GM12891 (cell line): Measurements from ENCODE around the gene SCPEP1.

Experiments
- DNase-seq: peaks from one replicate; pipeline ENCODE4 v3.0.0; 2011; ENCODE audit warnings: low spot score; ENCODE audit not compliant: insufficient read length
- FAIRE-seq: peaks from 2 replicates; lab custom pipeline; 2011; peaks lifted over from hg19 to GRCh38; lab: Jason Lieb, UNC
- PAX5 ChIP-seq: IDR thresholded peaks from 2 replicates; pipeline ENCODE4 v1.6.1; 2011; ENCODE audit warnings: low read length, moderate library complexity, mild to moderate bottlenecking; ENCODE audit not compliant: insufficient read depth, severe bottlenecking
- POLR2A ChIP-seq: IDR thresholded peaks from 2 replicates; pipeline ENCODE4 v1.6.1; 2011; ENCODE audit warnings: low read depth, low read length, control low read depth
- POLR2AphosphoS5 ChIP-seq: IDR thresholded peaks from 2 replicates; pipeline ENCODE4 v1.6.1; 2011; ENCODE audit warnings: low read depth, low read length, control low read depth
- POU2F2 ChIP-seq: IDR thresholded peaks from 2 replicates; pipeline ENCODE4 v1.6.1; 2011; ENCODE audit warnings: low read depth, mild to moderate bottlenecking, control low read depth, low read length, moderate library complexity
- SPI1 ChIP-seq: IDR thresholded peaks from 2 replicates; pipeline ENCODE4 v1.6.1; 2011; ENCODE audit warnings: low read depth, low read length, control low read depth
- TAF1 ChIP-seq: IDR thresholded peaks from 2 replicates; pipeline ENCODE4 v1.6.1; 2011; ENCODE audit warnings: low read depth, low read length, control low read depth

Gene SCPEP1

GRCh38 chr17:57011491-57012015, 33.6 kb downstream of the SCPEP1 start:
- no peak for FAIRE-seq
- TF ChIP-seq TAF1 = no peak
- no peak for TF ChIP-seq PAX5
- TF ChIP-seq SPI1 = no peak
- TF ChIP-seq POU2F2 = no peak
- TF ChIP-seq POLR2A = no peak
- DNase-seq = no peak

- no peak for DNase-seq
- no peak for FAIRE-seq
- TF ChIP-seq PAX5 = no peak
- no peak for TF ChIP-seq POLR2AphosphoS5
These were observed 38.3 kb downstream of the SCPEP1 start for GRCh38 chr17:57016071-57016763.

GRCh38 chr17:57016764-57017116, 38.8 kb downstream of the SCPEP1 start:
- FAIRE-seq (no peak), DNase-seq (no peak)
- TF ChIP-seq SPI1 (no peak), POLR2AphosphoS5 (no peak), TAF1 (no peak), POLR2A (no peak), POU2F2 (no peak), PAX5 (no peak)

DNA sequence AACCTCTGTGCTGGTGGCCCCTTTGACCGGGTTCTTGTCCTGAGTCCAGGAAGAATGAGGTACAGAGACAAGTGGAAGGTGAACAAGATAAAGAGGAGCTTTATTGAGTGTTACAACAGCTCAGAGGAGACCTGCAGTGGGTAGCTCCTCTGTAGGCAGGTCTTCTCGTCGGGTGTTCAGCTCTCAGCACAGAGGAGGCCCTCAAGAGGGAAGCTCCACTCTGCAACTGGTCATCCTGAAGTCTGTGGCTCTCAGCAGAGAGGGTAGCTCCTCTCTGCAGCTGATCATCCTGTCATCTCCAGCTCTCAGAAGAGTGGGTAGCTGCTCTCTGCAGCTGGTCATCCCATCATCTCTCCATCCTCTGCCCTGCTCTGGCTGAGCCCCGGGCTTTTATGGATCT, 39.7 kb downstream of the SCPEP1 start:
- FAIRE-seq (no peak), DNase-seq (no peak)
- no peak for TF ChIP-seq TAF1
- TF ChIP-seq PAX5 = no peak
- no peak for TF ChIP-seq POLR2AphosphoS5
- no peak for TF ChIP-seq POU2F2
- no peak for TF ChIP-seq POLR2A
- no peak for TF ChIP-seq SPI1

DNA sequence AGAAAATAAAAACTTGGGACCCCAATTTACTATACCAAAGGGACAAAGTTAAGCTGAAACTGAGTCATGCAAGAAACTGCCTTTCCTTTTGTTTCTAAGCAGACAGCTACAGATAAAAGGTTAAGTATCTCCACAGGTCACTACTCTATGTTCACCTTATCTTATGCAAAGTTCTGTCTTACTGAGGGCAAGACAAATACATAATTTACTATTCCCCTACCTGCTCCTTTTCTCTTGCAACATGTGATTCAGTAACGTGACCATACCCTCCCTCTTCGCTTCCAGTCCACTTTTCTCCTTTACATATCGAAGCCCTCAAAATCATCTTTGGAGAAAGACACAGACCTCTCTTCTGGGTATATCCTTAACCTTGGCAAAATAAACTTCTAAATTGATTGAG, 42.3 kb downstream of the SCPEP1 start:
- TF ChIP-seq POLR2AphosphoS5 (no peak), TAF1 (no peak), PAX5 (no peak), SPI1 (no peak), POLR2A (no peak)
- FAIRE-seq = no peak
- DNase-seq = no peak

- FAIRE-seq (no peak), DNase-seq (no peak)
These were observed 43.5 kb downstream of the SCPEP1 start for GRCh38 chr17:57021226-57021940.

GRCh38 chr17:57025876-57026275, 47.9 kb downstream of the SCPEP1 start:
- no peak for DNase-seq
- no peak for FAIRE-seq
- TF ChIP-seq PAX5 = no peak

More at GRCh38 chr17:57021226-57021940, 43.5 kb downstream of the SCPEP1 start:
- TF ChIP-seq POLR2AphosphoS5 = no peak
- no peak for TF ChIP-seq POLR2A
- no peak for TF ChIP-seq TAF1
- no peak for TF ChIP-seq PAX5
- TF ChIP-seq SPI1 = no peak
- TF ChIP-seq POU2F2 = no peak

GRCh38 chr17:57027852-57028251, 49.9 kb downstream of the SCPEP1 start:
- DNase-seq (no peak), FAIRE-seq (no peak)
- TF ChIP-seq POLR2A (no peak), POU2F2 (no peak), SPI1 (no peak), TAF1 (no peak), POLR2AphosphoS5 (no peak), PAX5 (no peak)

GRCh38 chr17:57032343-57032742, 54.4 kb downstream of the SCPEP1 start:
- TF ChIP-seq POU2F2 (no peak), PAX5 (no peak), POLR2A (no peak), SPI1 (no peak), TAF1 (no peak), POLR2AphosphoS5 (no peak)
- FAIRE-seq (no peak), DNase-seq (no peak)

- FAIRE-seq (no peak), DNase-seq (no peak)
- TF ChIP-seq POLR2A = no peak
- TF ChIP-seq PAX5 = no peak
- no peak for TF ChIP-seq SPI1
- no peak for TF ChIP-seq POLR2AphosphoS5
- TF ChIP-seq POU2F2 = no peak
- no peak for TF ChIP-seq TAF1
These were observed 55.4 kb downstream of the SCPEP1 start for GRCh38 chr17:57033296-57033695.
